Karpas-422 (cell line): ENCODE measurements around the gene ST7. TPM values are rescaled to one million over a fixed set of nuclear protein-coding genes. Genes with fewer than 3 reads are reported as not detected.

Experiments used
- DNase-seq: peaks from one replicate; pipeline ENCODE4 v3.0.0-alpha.2; 2015
- H2AFZ ChIP-seq: fragments of 200-600 bp; sonication (generic); 2 replicates; pipeline ENCODE4 v1.6.1; 2014; ENCODE audit warnings: antibody characterized with exemption, low read length, mixed read lengths
- H3K27ac ChIP-seq: fragments of 200-600 bp; sonication (generic); 2 replicates; pipeline ENCODE4 v1.5.1; 2014; ENCODE audit warnings: mild to moderate bottlenecking, low read length, moderate library complexity
- H3K27me3 ChIP-seq: fragments of 200-600 bp; sonication (generic); 2 replicates; pipeline ENCODE4 v1.6.1; 2014; ENCODE audit warnings: low read length, mixed read lengths
- H3K36me3 ChIP-seq: fragments of 200-600 bp; sonication (generic); 2 replicates; pipeline ENCODE4 v1.6.1; 2014; ENCODE audit warnings: low read length, mixed read lengths; ENCODE audit not compliant: insufficient read depth
- H3K4me1 ChIP-seq: fragments of 200-600 bp; sonication (generic); 2 replicates; pipeline ENCODE4 v1.6.1; 2014; ENCODE audit warnings: mild to moderate bottlenecking, low read length, mixed read lengths
- H3K4me2 ChIP-seq: fragments of 200-600 bp; sonication (generic); 2 replicates; pipeline ENCODE4 v1.6.1; 2014; ENCODE audit warnings: low read length, low read depth, mild to moderate bottlenecking; ENCODE audit not compliant: poor library complexity, severe bottlenecking
- H3K4me3 ChIP-seq: fragments of 200-600 bp; sonication (generic); 2 replicates; pipeline ENCODE4 v1.5.1; 2014; ENCODE audit warnings: mild to moderate bottlenecking, antibody characterized with exemption, low read length, mixed read lengths
- H3K79me2 ChIP-seq: fragments of 200-600 bp; sonication (generic); 2 replicates; pipeline ENCODE4 v1.6.1; 2014; ENCODE audit warnings: mild to moderate bottlenecking, low read length, mixed read lengths
- H3K9ac ChIP-seq: fragments of 200-600 bp; sonication (generic); 2 replicates; pipeline ENCODE4 v1.6.0; 2014; ENCODE audit warnings: low read length
- H3K9me2 ChIP-seq: fragments of 200-600 bp; sonication (generic), shearing (Covaris generic); replicated peaks from 2 replicates; pipeline ENCODE4 v1.6.0; 2014; ENCODE audit warnings: mild to moderate bottlenecking, low read length, moderate library complexity; ENCODE audit not compliant: insufficient read depth
- H3K9me3 ChIP-seq: fragments of 300-700, 200-600 bp; sonication (generic); 2 replicates; pipeline ENCODE4 v1.6.1; 2014; ENCODE audit warnings: low read length, mixed read lengths
- H4K20me1 ChIP-seq: fragments of 200-600 bp; sonication (generic); 2 replicates; pipeline ENCODE4 v1.6.1; 2014; ENCODE audit warnings: mild to moderate bottlenecking, antibody characterized with exemption, low read length, low read depth; ENCODE audit not compliant: insufficient read depth
- total RNA-seq: library from RNA; depleted of rRNA; stranded (reverse); fragments of >200 nt; shearing (Covaris generic); gene quantifications from 2 replicates; pipeline ENCODE4 v1.2.3, GENCODE V29; 2014; ENCODE audit warnings: low replicate concordance

The ST7 gene
- total RNA-seq, 1 experiment from 2014 or later, result 4.6 TPM

- Histone ChIP-seq H3K27ac (no peak overlapping the region), H3K9ac (no peak overlapping the region), H3K9me3 (no peaks in the 10 kb centered on the region), H3K27me3 (no peaks in the 10 kb centered on the region; the same call in 1 of the 2 replicates), H3K4me2 (no peak overlapping the region), H4K20me1 (no peaks in the 10 kb centered on the region), H2AFZ (no peak overlapping the region), H3K4me3 (no peak overlapping the region), H3K4me1 (no peaks in the 10 kb centered on the region), H3K79me2 (no peaks in the 10 kb centered on the region), H3K9me2 (no peaks in the 10 kb centered on the region), H3K36me3 (no peaks in the 10 kb centered on the region)
- no peak for DNase-seq
These were observed 187.6 kb downstream of the ST7 start for GRCh38 chr7:117140921-117141320.

GRCh38 chr7:117143066-117143465, 189.8 kb downstream of the ST7 start:
- no peaks in the 10 kb centered on the region for H3K36me3 ChIP-seq
- H3K4me1 ChIP-seq, result no peaks in the 10 kb centered on the region
- no peaks in the 10 kb centered on the region; the same call in 1 of the 2 replicates for H3K27me3 ChIP-seq
- H3K4me2 ChIP-seq, result no peak overlapping the region
- H3K27ac ChIP-seq, result no peak overlapping the region
- H3K79me2 ChIP-seq, result no peaks in the 10 kb centered on the region
- no peaks in the 10 kb centered on the region for H3K9me3 ChIP-seq
- H3K9me2 ChIP-seq, result no peaks in the 10 kb centered on the region
- no peak overlapping the region for H3K9ac ChIP-seq
- H2AFZ ChIP-seq, result no peak overlapping the region
- H3K4me3 ChIP-seq, result no peak overlapping the region
- DNase-seq, result no peak
- no peaks in the 10 kb centered on the region for H4K20me1 ChIP-seq

- no peaks in the 10 kb centered on the region for H3K9me3 ChIP-seq
- H3K9me2 ChIP-seq, result no peaks in the 10 kb centered on the region
- H3K27me3 ChIP-seq, result no peaks in the 10 kb centered on the region
- no peak overlapping the region for H3K9ac ChIP-seq
- DNase-seq, result no peak
- no peaks in the 10 kb centered on the region for H3K4me1 ChIP-seq
- no peaks in the 10 kb centered on the region for H3K36me3 ChIP-seq
- no peak overlapping the region for H2AFZ ChIP-seq
- no peaks in the 10 kb centered on the region for H3K79me2 ChIP-seq
- H3K4me2 ChIP-seq, result no peak overlapping the region
- no peak overlapping the region for H3K27ac ChIP-seq
- no peaks in the 10 kb centered on the region for H4K20me1 ChIP-seq
- H3K4me3 ChIP-seq, result no peak overlapping the region
These were observed 190.3 kb downstream of the ST7 start for GRCh38 chr7:117143580-117143979.

- H4K20me1 ChIP-seq, result no peaks in the 10 kb centered on the region
- no peaks in the 10 kb centered on the region for H3K79me2 ChIP-seq
- H3K27ac ChIP-seq, result no peak overlapping the region
- no peak overlapping the region for H3K9ac ChIP-seq
- no peak for DNase-seq
- no peaks in the 10 kb centered on the region for H3K4me1 ChIP-seq
- no peak overlapping the region for H2AFZ ChIP-seq
- H3K27me3 ChIP-seq, result no peaks in the 10 kb centered on the region
- H3K4me2 ChIP-seq, result no peak overlapping the region
- no peak overlapping the region for H3K4me3 ChIP-seq
- no peaks in the 10 kb centered on the region for H3K9me3 ChIP-seq
- no peaks in the 10 kb centered on the region for H3K36me3 ChIP-seq
- H3K9me2 ChIP-seq, result no peaks in the 10 kb centered on the region
These were observed 192.0 kb downstream of the ST7 start for GRCh38 chr7:117145333-117145732.

GRCh38 chr7:117146059-117146458, 192.8 kb downstream of the ST7 start:
- no peak overlapping the region for H2AFZ ChIP-seq
- no peak overlapping the region for H3K9ac ChIP-seq
- H3K9me2 ChIP-seq, result no peaks in the 10 kb centered on the region
- no peaks in the 10 kb centered on the region for H3K79me2 ChIP-seq
- H3K36me3 ChIP-seq, result no peaks in the 10 kb centered on the region
- H3K4me1 ChIP-seq, result no peaks in the 10 kb centered on the region
- no peaks in the 10 kb centered on the region for H4K20me1 ChIP-seq
- H3K27me3 ChIP-seq, result no peaks in the 10 kb centered on the region
- no peak overlapping the region for H3K27ac ChIP-seq
- no peak overlapping the region for H3K4me2 ChIP-seq
- H3K4me3 ChIP-seq, result no peak overlapping the region
- H3K9me3 ChIP-seq, result no peaks in the 10 kb centered on the region
- DNase-seq, result no peak

GRCh38 chr7:117146511-117146910, 193.2 kb downstream of the ST7 start:
- Histone ChIP-seq H3K9me2 (no peaks in the 10 kb centered on the region), H3K36me3 (no peaks in the 10 kb centered on the region), H2AFZ (no peak overlapping the region), H3K27ac (no peak overlapping the region), H3K4me1 (no peaks in the 10 kb centered on the region), H3K4me3 (no peak overlapping the region), H4K20me1 (no peaks in the 10 kb centered on the region), H3K79me2 (no peaks in the 10 kb centered on the region), H3K9ac (no peak overlapping the region), H3K27me3 (no peaks in the 10 kb centered on the region), H3K4me2 (no peak overlapping the region), H3K9me3 (no peaks in the 10 kb centered on the region)
- DNase-seq, result no peak

- H3K4me3 ChIP-seq, result no peak overlapping the region
- H2AFZ ChIP-seq, result no peak overlapping the region
- no peaks in the 10 kb centered on the region for H3K9me2 ChIP-seq
- H3K9ac ChIP-seq, result no peak overlapping the region
- H3K36me3 ChIP-seq, result no peaks in the 10 kb centered on the region
- no peak overlapping the region for H3K27ac ChIP-seq
- no peaks in the 10 kb centered on the region for H3K9me3 ChIP-seq
- H3K79me2 ChIP-seq, result no peaks in the 10 kb centered on the region
- no peaks in the 10 kb centered on the region for H3K4me1 ChIP-seq
- H3K4me2 ChIP-seq, result no peak overlapping the region
- DNase-seq, result no peak
- H3K27me3 ChIP-seq, result no peaks in the 10 kb centered on the region
- H4K20me1 ChIP-seq, result no peaks in the 10 kb centered on the region
These were observed 195.7 kb downstream of the ST7 start for GRCh38 chr7:117148971-117149370.

GRCh38 chr7:117149692-117150091, 196.4 kb downstream of the ST7 start:
- Histone ChIP-seq H3K27me3 (no peaks in the 10 kb centered on the region), H2AFZ (no peak overlapping the region), H3K4me1 (no peaks in the 10 kb centered on the region), H3K9me3 (no peaks in the 10 kb centered on the region), H3K27ac (no peak overlapping the region), H3K9me2 (no peaks in the 10 kb centered on the region), H3K36me3 (no peaks in the 10 kb centered on the region), H3K79me2 (no peaks in the 10 kb centered on the region), H3K9ac (no peak overlapping the region), H3K4me2 (no peak overlapping the region), H3K4me3 (no peak overlapping the region), H4K20me1 (no peaks in the 10 kb centered on the region)
- DNase-seq, result no peak
